ENCODE data around the gene PML.

Gene PML

DNA sequence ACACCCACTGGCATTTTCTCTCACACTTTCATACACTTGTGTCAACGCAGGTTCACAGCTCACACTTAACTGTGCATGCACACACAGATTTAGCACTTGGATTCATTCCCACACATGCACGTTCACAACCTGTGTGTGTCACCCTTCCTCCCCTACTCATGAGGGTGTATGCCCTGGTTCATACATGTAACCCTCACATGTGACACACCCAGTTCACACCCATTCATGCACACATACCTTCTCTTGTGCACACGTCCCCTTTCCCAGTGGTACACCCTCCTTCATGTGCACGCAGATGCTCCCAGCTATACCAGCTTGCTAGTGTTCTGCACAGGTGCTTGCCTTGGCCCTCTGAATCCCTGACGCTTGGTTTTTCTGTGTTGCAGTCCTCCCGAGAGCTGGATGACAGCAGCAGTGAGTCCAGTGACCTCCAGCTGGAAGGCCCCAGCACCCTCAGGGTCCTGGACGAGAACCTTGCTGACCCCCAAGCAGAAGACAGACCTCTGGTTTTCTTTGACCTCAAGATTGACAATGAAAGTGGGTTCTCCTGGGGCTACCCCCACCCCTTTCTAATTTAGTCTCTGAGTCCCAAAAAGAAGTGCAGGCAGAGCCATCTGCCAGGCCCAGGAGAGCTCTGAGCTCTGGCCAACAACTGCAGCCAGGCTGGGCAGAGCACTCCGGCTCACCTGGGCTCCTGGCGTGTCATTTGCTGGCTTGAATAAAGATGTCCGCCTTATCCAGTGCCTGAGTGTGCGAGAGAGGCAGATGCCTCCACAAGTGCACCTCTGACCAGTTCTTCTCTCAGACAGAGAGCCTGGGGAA, 48.3 kb downstream of the PML start:
- H3K79me2 ChIP-seq (ENCODE audit: insufficient read depth, low read length) = no peaks in the 10 kb centered on the region
- H3K9ac ChIP-seq (ENCODE audit: low read depth, low read length, poor library complexity, severe bottlenecking) = no peak overlapping the region
- H3K9me2 ChIP-seq (replicated peaks; ENCODE audit: low read depth, low read length) = no peaks in the 10 kb centered on the region
- H3K4me1 ChIP-seq (ENCODE audit: insufficient read depth, low read length, poor library complexity, severe bottlenecking) = peaks cover 5% of the 10 kb centered on the region
- H3K9me3 ChIP-seq (ENCODE audit: insufficient read depth, low read depth, low read length) = no peaks in the 10 kb centered on the region
- no peak overlapping the region for H3K4me3 ChIP-seq (ENCODE audit: low read length, poor library complexity, severe bottlenecking)
- peaks cover 4% of the 10 kb centered on the region; the same call in 1 of the 2 replicates for H3K36me3 ChIP-seq (ENCODE audit: insufficient read depth, low read length)
- no peaks in the 10 kb centered on the region for H3K27me3 ChIP-seq (ENCODE audit: insufficient read depth, low read length, poor library complexity, severe bottlenecking)
- no peak for TF ChIP-seq EZH2phosphoT487 (IDR thresholded peaks at IDR 0.05; ENCODE audit: borderline replicate concordance)
- TF ChIP-seq, protein P1, sequence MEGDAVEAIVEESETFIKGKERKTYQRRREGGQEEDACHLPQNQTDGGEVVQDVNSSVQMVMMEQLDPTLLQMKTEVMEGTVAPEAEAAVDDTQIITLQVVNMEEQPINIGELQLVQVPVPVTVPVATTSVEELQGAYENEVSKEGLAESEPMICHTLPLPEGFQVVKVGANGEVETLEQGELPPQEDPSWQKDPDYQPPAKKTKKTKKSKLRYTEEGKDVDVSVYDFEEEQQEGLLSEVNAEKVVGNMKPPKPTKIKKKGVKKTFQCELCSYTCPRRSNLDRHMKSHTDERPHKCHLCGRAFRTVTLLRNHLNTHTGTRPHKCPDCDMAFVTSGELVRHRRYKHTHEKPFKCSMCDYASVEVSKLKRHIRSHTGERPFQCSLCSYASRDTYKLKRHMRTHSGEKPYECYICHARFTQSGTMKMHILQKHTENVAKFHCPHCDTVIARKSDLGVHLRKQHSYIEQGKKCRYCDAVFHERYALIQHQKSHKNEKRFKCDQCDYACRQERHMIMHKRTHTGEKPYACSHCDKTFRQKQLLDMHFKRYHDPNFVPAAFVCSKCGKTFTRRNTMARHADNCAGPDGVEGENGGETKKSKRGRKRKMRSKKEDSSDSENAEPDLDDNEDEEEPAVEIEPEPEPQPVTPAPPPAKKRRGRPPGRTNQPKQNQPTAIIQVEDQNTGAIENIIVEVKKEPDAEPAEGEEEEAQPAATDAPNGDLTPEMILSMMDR (conservative IDR thresholded peaks at IDR 0.05; ENCODE audit: low read length) = no peak
- no peak overlapping the region for H3K4me2 ChIP-seq (ENCODE audit: low read depth, low read length, poor library complexity, severe bottlenecking)
- no peaks in the 10 kb centered on the region for H3F3A ChIP-seq (ENCODE audit: low read depth)
- H2AFZ ChIP-seq (ENCODE audit: low read length) = no peak overlapping the region
- no peaks in the 10 kb centered on the region for H4K20me1 ChIP-seq (ENCODE audit: insufficient read depth, low read length, poor library complexity, severe bottlenecking)

DNA sequence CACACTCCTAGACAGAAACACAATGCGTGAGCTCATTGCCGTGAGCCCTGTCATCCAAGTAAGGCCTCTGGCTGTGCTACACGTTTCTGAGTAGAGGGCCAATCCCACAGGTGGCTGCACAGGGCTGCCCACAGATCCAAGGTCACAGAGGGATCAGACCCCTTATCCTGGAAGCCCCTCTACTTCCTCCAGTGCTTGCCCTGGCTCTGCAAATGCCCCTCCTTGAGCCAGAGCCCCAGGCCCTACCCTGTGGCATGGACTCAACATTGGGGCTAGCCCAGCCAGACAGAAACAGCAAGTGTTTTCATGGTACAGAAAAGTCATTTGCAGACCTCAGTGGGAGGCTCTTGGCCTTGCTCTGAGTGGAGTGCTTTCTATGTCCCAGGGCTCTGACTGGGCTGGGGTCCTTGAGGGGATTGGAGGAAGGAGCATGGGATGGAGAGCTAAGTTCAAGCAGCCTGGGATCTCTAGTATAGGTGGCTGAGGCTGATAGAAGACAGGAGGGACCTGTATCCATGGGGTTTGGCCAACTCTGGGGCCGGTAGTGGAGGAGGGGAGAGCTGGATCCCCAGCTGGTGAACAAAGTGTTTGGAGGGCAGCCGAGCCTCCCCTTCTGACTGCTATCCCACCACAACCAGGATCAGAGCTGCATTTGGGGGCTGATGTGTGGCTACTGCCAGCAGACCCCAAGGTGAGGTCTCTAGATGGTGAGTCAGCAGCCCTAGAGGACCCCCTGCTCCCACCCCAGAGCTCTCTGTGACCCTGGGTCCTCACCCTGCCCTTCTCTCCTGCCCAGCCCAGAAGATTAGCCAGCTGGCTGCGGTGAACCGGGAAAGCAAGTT, 49.1 kb downstream of the PML start:
- H3K4me2 ChIP-seq (ENCODE audit: low read depth, low read length, poor library complexity, severe bottlenecking) = no peak overlapping the region
- no peaks in the 10 kb centered on the region for H3K9me3 ChIP-seq (ENCODE audit: insufficient read depth, low read depth, low read length)
- TF ChIP-seq, protein P1 (conservative IDR thresholded peaks at IDR 0.05; ENCODE audit: low read length) = no peak
- no peak for TF ChIP-seq EZH2phosphoT487 (IDR thresholded peaks at IDR 0.05; ENCODE audit: borderline replicate concordance)
- H3K4me3 ChIP-seq (ENCODE audit: low read length, poor library complexity, severe bottlenecking) = no peak overlapping the region
- no peak overlapping the region for H2AFZ ChIP-seq (ENCODE audit: low read length)
- no peaks in the 10 kb centered on the region for H3K27me3 ChIP-seq (ENCODE audit: insufficient read depth, low read length, poor library complexity, severe bottlenecking)
- H4K20me1 ChIP-seq (ENCODE audit: insufficient read depth, low read length, poor library complexity, severe bottlenecking) = no peaks in the 10 kb centered on the region
- no peaks in the 10 kb centered on the region for H3K79me2 ChIP-seq (ENCODE audit: insufficient read depth, low read length)
- H3F3A ChIP-seq (ENCODE audit: low read depth) = no peaks in the 10 kb centered on the region
- H3K9ac ChIP-seq (ENCODE audit: low read depth, low read length, poor library complexity, severe bottlenecking) = no peak overlapping the region
- H3K36me3 ChIP-seq (ENCODE audit: insufficient read depth, low read length) = no peaks in the 10 kb centered on the region; the same call in 1 of the 2 replicates
- peaks cover 12% of the 10 kb centered on the region for H3K4me1 ChIP-seq (ENCODE audit: insufficient read depth, low read length, poor library complexity, severe bottlenecking)
- H3K9me2 ChIP-seq (replicated peaks; ENCODE audit: low read depth, low read length) = no peaks in the 10 kb centered on the region

DNA sequence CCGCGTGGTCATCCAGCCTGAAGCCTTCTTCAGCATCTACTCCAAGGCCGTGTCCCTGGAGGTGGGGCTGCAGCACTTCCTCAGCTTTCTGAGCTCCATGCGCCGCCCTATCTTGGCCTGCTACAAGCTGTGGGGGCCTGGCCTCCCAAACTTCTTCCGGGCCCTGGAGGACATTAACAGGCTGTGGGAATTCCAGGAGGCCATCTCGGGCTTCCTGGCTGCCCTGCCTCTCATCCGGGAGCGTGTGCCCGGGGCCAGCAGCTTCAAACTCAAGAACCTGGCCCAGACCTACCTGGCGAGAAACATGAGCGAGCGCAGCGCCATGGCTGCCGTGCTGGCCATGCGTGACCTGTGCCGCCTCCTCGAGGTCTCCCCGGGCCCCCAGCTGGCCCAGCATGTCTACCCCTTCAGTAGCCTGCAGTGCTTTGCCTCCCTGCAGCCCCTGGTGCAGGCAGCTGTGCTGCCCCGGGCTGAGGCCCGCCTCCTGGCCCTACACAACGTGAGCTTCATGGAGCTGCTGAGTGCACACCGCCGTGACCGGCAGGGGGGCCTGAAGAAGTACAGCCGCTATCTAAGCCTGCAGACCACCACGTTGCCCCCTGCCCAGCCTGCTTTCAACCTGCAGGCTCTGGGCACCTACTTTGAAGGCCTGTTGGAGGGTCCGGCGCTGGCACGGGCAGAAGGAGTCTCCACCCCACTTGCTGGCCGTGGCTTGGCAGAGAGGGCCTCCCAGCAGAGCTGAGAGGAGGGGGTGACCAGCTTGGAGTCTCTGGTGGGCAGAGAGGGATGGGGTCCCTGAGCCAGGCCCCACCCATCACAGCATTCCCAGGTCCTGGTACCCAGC, 50.0 kb downstream of the PML start:
- no peak for TF ChIP-seq EZH2phosphoT487 (IDR thresholded peaks at IDR 0.05; ENCODE audit: borderline replicate concordance)
- Histone ChIP-seq H3K9me3 (ENCODE audit: insufficient read depth, low read depth, low read length) (no peaks in the 10 kb centered on the region), H3K9me2 (replicated peaks; ENCODE audit: low read depth, low read length) (no peaks in the 10 kb centered on the region), H3K4me2 (ENCODE audit: low read depth, low read length, poor library complexity, severe bottlenecking) (no peak overlapping the region), H3K79me2 (ENCODE audit: insufficient read depth, low read length) (no peaks in the 10 kb centered on the region), H3K27me3 (ENCODE audit: insufficient read depth, low read length, poor library complexity, severe bottlenecking) (no peaks in the 10 kb centered on the region), H3K9ac (ENCODE audit: low read depth, low read length, poor library complexity, severe bottlenecking) (no peak overlapping the region), H3K4me1 (ENCODE audit: insufficient read depth, low read length, poor library complexity, severe bottlenecking) (peaks cover 16% of the 10 kb centered on the region), H2AFZ (ENCODE audit: low read length) (no peak overlapping the region), H3K4me3 (ENCODE audit: low read length, poor library complexity, severe bottlenecking) (no peak overlapping the region), H3K36me3 (ENCODE audit: insufficient read depth, low read length) (no peaks in the 10 kb centered on the region; the same call in 1 of the 2 replicates), H4K20me1 (ENCODE audit: insufficient read depth, low read length, poor library complexity, severe bottlenecking) (no peaks in the 10 kb centered on the region), H3F3A (ENCODE audit: low read depth) (no peaks in the 10 kb centered on the region)

Data from Loucy (cell line).